HG03460 (cell line): Measurements from ENCODE around the gene FOS.

Source experiments
- ATAC-seq: cut with Tn5 transposase; IDR thresholded peaks from one replicate; pipeline ENCODE4 v1.9.1; 2021; ENCODE audit not compliant: unreplicated experiment

FOS gene

DNA sequence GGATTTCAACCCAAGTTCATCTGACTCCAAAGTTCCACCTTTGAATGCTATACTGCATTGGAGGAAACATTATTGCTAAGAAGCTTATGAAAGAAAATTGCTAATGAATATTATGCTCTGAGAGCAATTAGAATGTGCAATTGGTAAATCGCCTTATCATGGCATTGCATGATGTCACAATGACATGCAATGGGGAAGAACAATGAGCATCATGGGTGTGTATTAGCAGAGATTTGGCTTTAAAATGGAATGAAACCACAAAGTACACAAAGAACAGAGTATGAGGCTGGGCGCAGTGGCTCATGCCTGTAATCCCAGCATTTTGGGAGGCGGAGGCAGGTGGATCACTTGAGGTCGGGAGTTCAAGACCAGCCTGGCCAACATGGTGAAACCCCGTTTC is 34.7 kb downstream of the FOS start:
- ATAC-seq, result no peak

DNA sequence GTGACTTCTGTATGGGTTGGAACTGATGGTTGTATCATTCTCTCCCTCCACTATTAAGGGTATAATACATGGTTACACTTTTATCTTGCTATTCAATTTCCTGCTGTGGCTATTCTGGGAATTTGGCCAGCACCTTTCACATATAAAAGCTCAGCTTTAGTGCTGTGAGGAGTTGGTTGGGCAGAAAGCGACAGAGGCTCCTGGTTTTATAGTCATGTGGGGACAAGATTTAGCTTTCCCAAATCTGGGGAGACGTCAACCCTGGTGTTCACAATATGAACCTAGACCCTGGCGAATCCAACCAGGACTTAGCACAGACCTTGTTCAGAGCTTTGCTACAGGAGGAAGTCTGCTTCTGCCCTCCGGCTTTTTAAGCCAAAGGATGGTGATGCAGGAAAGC is 36.5 kb downstream of the FOS start:
- ATAC-seq, result no peak

DNA sequence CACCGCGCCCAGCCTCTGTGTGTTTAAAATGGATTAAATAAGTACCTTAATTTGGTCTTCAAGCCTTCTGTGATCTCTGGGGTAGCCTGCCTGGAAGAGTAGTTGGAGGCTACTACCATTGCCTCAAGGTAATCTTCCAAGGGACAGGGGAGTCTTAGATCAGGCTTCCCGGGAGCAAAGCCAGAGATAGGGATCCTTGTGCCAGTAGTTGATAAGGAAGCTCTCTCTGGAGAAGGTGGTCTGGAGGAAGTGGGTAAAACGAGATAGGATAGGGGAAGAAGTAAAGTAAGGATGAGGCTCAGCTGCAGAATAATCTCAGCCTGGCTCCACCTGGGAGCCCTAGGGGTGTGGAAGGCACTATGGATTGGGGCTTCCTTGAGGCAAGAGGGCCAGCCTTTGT is 38.5 kb downstream of the FOS start:
- no peak for ATAC-seq

DNA sequence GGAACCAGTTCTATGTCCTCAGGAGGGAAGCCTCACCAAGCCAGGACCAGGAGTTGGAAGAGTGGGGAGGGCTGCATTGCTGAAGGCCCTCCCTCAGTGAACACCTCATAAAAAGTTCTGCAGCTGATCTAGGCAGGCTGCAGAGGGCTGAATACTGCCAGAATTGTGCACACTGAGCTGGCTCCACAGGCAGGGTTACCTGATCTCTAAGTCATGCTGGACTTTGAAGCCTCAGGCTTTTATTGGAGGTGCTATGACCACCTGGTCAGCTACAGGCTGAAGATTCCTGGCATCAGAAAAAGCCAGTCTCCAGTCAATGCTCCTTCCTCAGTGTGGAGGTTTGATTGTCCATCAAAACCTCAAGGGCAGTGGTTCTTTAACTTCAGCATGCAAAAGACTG is 39.7 kb downstream of the FOS start:
- no peak for ATAC-seq

DNA sequence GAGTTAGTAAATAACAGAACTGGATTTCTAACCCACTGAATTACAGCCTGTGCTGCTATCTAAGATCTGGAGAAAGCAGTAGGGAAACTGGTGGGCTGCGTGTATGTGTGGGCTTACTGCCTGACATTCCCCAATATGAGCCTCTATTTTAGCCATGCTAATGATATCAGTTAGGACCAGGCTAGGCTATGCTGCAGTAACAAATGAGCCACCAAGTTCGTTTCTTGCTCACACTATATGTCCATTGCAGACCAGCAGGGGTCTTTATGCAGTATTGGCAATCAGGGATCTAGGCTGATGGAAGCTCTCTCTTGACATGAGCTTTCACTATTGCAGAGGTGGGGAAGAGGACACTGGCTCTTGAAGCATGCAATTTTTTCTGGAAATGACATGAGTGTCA is 40.4 kb downstream of the FOS start:
- no peak for ATAC-seq

DNA sequence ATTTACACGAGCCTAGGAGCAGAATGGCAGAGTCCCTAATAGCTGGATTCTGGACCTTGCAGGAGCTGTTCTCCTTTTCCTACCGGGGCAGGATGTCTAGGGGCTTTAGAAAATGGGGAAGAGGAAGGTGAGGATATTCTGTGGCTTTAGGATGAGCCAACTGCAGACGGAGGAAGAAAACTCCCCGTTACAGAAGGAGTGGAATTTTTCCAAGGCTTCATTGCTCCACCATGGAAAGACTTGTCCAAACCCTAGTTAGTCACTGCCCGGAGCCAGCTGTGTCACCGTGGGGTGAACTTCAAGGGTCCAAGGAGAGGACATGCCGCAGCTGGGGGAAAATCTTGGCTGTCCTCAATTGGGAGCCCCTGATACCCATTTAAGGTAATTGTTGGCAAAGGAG is 41.6 kb downstream of the FOS start:
- ATAC-seq, result no peak

DNA sequence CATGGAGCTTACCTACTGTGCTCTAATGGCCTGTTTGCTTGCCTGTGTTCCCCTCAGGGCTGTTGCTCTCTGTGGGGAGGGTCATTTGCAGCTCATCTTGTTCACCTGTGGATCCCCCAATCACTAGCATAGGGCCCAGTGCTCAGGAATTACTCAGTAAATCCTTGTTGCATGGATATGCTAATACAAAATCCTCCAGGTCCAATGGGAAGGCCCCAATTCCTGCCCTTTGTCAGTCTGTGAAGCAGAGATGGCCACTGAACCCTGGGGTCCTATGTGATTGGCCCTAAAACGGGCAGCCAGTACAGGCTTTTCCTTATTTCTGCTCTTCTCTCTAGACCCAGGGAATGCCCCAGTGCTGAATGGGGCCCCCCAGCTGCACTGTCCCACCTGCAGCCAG is 44.1 kb downstream of the FOS start:
- no peak for ATAC-seq

DNA sequence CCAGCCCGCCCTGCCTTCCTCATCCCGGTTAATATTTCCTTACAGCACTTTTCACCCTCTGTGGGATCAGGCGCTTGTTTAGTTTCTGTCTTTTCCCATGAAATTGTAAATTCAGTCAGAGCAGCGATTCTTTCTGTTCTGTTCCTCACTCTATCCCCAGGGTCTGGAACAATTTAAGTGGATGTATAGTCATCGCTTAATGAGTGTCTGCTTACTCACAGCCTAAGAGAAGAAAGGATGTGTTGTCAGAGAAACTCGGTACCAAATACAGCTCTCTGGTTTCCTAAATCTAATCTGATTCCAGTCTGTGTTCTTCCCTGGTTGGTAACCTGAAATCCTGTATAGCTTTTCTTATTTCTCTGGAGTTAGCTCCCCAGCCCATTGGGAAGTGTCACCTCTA is 44.9 kb downstream of the FOS start:
- no peak for ATAC-seq

DNA sequence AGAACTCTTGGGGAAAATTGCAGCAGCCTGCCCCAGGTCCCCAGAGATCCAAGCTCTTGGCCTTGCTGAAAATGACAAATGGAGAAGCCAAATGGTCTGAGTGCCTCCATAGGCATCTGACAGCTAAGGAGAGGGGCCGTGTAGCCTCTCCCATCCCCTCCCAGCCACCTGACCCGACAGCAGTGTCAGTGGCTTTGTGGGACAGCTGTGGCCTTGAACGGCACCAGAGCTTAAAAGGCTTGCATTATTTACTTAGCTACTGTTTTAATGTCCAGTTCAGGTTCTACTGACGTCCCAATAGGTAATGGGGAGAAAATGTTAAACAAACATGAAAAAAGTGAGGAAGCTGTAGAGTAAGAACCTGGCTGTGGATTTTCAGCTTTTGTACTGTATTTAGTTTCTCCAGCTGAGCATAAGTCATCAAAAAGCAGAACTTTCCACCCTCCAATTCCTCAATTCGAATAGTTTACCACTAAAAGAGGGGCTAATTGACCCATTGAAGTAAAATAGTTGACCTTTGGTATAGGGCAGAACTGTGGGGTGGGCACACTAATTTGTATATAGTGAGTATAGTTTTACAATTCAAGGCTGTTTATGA is 50.0 kb downstream of the FOS start:
- no peak for ATAC-seq

DNA sequence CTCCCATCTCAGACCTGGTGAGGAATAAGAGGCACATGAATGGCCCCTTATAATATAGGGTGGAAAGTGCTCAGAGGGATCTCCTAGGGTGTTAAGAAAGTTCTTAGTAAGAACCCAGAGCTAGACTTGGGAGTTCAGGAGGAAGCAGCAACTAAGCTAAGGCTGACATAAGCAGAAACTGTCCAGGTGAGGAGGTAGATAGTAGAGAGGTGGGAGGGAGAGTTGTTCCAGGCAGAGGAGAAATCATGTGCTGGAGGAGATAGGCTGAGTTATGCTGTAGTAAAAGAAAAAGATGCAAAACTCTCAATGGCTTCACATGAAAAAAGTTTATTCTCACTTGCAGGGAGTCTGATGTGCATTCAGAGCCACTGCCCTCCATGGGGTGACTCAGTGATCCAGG is 50.7 kb downstream of the FOS start:
- no peak for ATAC-seq

DNA sequence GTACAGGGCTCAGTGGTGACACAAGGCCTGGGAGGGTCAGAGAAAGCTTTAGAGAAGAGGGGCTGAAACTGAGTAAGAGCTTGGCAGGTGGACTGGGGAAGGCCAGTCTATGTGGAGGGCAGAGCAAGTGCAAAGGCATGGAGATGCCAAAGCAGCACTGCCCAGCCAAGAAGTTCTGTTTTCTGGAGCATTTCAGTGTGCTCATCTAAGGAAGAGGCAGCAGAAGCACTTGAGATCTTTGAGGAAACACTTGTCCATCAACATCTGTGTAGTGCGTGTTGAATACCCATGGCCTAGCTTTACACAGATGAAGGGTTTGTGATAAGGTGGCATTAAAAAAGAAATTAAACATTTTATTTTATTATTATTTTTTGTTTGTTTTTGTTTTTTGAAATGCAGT is 52.8 kb downstream of the FOS start:
- no peak for ATAC-seq
